ENCODE measurements around the gene DOCK8.
"Not testable (repeated sequence)": the region's sequence is repeated elsewhere in the genome, so short reads cannot be mapped to it uniquely, and the experiment has no call there.

DOCK8 gene

GRCh38 chr9:213901-214300 lies 764 bp upstream of the DOCK8 start:
- H3K4me3 ChIP-seq (ENCODE audit: extremely low read depth, insufficient read depth, low read length, poor library complexity, severe bottlenecking): peak overlapping the region; percentile 61
- not testable (repeated sequence) for H3K36me3 ChIP-seq (ENCODE audit: control insufficient read depth, insufficient read depth, low read length); H3K27ac ChIP-seq (ENCODE audit: low read depth, low read length, severe bottlenecking); H3K4me1 ChIP-seq (ENCODE audit: control insufficient read depth, insufficient read depth, low read length, poor library complexity, severe bottlenecking); H3K9me3 ChIP-seq (ENCODE audit: control insufficient read depth, low read length)
- WGBS, 2 experiments (ENCODE audit: insufficient coverage in 2 of 2): 92 to 96% methylated on average over 21 to 23 of the region's 24 CpGs

- WGBS, 2 experiments (ENCODE audit: insufficient coverage in 2 of 2): 7 to 9% methylated on average over 6 to 10 of the region's 14 CpGs
- no peaks in the 10 kb centered on the region for H3K4me1 ChIP-seq (ENCODE audit: control insufficient read depth, insufficient read depth, low read length, poor library complexity, severe bottlenecking)
- peak overlapping the region; percentile 61 for H3K4me3 ChIP-seq (ENCODE audit: extremely low read depth, insufficient read depth, low read length, poor library complexity, severe bottlenecking)
- no peaks in the 10 kb centered on the region for H3K36me3 ChIP-seq (ENCODE audit: control insufficient read depth, insufficient read depth, low read length)
- no peaks in the 10 kb centered on the region for H3K9me3 ChIP-seq (ENCODE audit: control insufficient read depth, low read length)
- H3K27ac ChIP-seq (ENCODE audit: low read depth, low read length, severe bottlenecking): peak overlapping the region; percentile 29
These were observed 366 bp upstream of the DOCK8 start for GRCh38 chr9:214351-214647.

GRCh38 chr9:215631-216155 lies 1.0 kb downstream of the DOCK8 start:
- no peaks in the 10 kb centered on the region for H3K4me1 ChIP-seq (ENCODE audit: control insufficient read depth, insufficient read depth, low read length, poor library complexity, severe bottlenecking)
- 67 to 70% methylated on average over 1 to 4 of the region's 6 CpGs for WGBS, 2 experiments (ENCODE audit: insufficient coverage in 2 of 2)
- no peaks in the 10 kb centered on the region for H3K36me3 ChIP-seq (ENCODE audit: control insufficient read depth, insufficient read depth, low read length)
- H3K9me3 ChIP-seq (ENCODE audit: control insufficient read depth, low read length): no peaks in the 10 kb centered on the region
- H3K27ac ChIP-seq (ENCODE audit: low read depth, low read length, severe bottlenecking): no peak overlapping the region
- H3K4me3 ChIP-seq (ENCODE audit: extremely low read depth, insufficient read depth, low read length, poor library complexity, severe bottlenecking): peak overlapping the region; percentile 61

DNA sequence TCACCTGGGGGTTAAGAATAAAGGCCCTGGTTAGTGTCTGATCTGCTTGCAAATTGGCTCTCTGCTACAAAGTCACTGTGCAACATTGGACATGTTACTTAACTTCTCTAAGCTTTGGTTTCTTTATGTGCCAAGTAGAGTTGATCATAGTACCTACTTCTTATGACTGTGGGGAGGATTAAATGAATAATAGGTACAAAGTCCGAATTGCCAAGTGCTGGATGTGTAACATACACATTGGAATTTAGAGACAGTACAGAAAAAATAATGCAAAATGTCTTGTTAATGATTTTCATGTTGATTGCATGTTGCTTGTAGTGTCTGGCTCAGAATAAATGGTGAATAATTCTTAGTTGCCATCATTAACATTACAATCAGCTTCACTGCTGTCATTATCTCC lies 2.2 kb downstream of the DOCK8 start:
- no peak overlapping the region for H3K27ac ChIP-seq (ENCODE audit: low read depth, low read length, severe bottlenecking)
- whole genome bisulfite sequencing, 2 experiments (ENCODE audit: insufficient coverage in 2 of 2): 67% methylated on average over 1 of the region's 1 CpG; no CpG with 5 or more reads in 1 of the 2 experiments
- no peaks in the 10 kb centered on the region for H3K36me3 ChIP-seq (ENCODE audit: control insufficient read depth, insufficient read depth, low read length)
- no peaks in the 10 kb centered on the region for H3K9me3 ChIP-seq (ENCODE audit: control insufficient read depth, low read length)
- H3K4me1 ChIP-seq (ENCODE audit: control insufficient read depth, insufficient read depth, low read length, poor library complexity, severe bottlenecking): no peaks in the 10 kb centered on the region
- H3K4me3 ChIP-seq (ENCODE audit: extremely low read depth, insufficient read depth, low read length, poor library complexity, severe bottlenecking): no peak overlapping the region

DNA sequence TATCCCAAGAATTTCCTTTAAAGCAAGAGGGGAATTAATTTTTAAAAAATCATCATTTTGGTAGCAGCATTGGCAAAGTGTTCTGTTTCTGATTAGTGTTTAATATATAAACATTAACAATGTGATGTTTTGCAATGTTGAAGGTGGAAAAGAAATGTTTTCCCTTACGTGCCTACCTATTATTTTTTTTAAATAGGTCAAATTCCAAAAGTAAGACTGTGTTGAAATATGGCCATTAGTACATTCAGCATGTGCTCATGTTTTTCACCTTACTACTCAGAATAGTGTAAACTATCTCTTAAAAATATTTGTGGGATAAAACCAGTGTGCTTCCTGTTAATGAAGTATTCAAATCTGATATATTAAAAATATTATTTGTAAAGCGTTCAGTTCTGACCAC lies 3.3 kb downstream of the DOCK8 start:
- WGBS, 2 experiments (ENCODE audit: insufficient coverage in 2 of 2): no CpG with 5 or more reads among the region's 2 CpGs
- Histone ChIP-seq H3K9me3 (ENCODE audit: control insufficient read depth, low read length) (no peaks in the 10 kb centered on the region), H3K27ac (ENCODE audit: low read depth, low read length, severe bottlenecking) (no peak overlapping the region), H3K4me3 (ENCODE audit: extremely low read depth, insufficient read depth, low read length, poor library complexity, severe bottlenecking) (no peak overlapping the region), H3K4me1 (ENCODE audit: control insufficient read depth, insufficient read depth, low read length, poor library complexity, severe bottlenecking) (peaks cover 8% of the 10 kb centered on the region), H3K36me3 (ENCODE audit: control insufficient read depth, insufficient read depth, low read length) (no peaks in the 10 kb centered on the region)

- H3K9me3 ChIP-seq (ENCODE audit: control insufficient read depth, low read length): not testable (repeated sequence)
- H3K4me1 ChIP-seq (ENCODE audit: control insufficient read depth, insufficient read depth, low read length, poor library complexity, severe bottlenecking): peaks cover 10% of the 10 kb centered on the region
- WGBS, 2 experiments (ENCODE audit: insufficient coverage in 2 of 2): 81 to 82% methylated on average over 3 to 7 of the region's 7 CpGs
These were observed 4.4 kb downstream of the DOCK8 start for GRCh38 chr9:219036-219435.

DNA sequence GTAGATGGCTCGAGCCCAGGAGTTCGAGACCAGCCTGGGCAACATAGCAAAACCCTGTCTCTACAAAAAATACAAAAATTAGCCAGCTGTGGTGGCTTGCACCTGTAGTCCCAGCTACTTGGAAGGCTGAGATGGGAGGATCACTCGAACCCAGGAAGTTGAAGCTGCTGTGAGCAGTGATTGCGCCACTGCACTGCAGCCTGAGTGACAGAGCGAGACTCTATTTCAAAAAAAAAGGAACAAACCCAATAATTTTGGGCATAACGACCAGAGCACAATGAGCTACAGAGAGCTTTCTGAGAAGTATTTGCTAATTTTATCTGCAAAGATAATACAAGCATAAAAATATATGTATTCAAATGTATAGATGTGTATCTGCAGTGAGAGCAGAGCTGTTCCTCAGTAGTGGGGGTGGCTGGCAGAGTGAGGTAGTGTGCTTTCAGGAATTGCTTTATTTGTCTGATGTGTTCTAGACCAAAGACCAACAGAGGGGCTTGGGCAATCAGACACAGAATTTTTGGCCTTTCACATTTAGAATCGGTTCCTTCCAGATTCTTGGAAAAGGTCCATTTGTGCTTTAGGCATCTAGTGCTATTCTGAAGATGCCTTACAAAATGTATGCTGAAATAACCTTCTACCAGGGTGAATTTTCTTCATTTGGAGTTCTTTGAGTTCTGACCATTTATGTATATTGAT lies 5.2 kb downstream of the DOCK8 start:
- H3K27ac ChIP-seq (ENCODE audit: low read depth, low read length, severe bottlenecking): no peak overlapping the region
- H3K4me3 ChIP-seq (ENCODE audit: extremely low read depth, insufficient read depth, low read length, poor library complexity, severe bottlenecking): no peak overlapping the region
- no peaks in the 10 kb centered on the region for H3K36me3 ChIP-seq (ENCODE audit: control insufficient read depth, insufficient read depth, low read length)
- H3K4me1 ChIP-seq (ENCODE audit: control insufficient read depth, insufficient read depth, low read length, poor library complexity, severe bottlenecking): peaks cover 18% of the 10 kb centered on the region
- H3K9me3 ChIP-seq (ENCODE audit: control insufficient read depth, low read length): no peaks in the 10 kb centered on the region
- WGBS, 2 experiments (ENCODE audit: insufficient coverage in 2 of 2): 80 to 83% methylated on average over 2 to 5 of the region's 7 CpGs

More at GRCh38 chr9:219036-219435, 4.4 kb downstream of the DOCK8 start:
- H3K36me3 ChIP-seq (ENCODE audit: control insufficient read depth, insufficient read depth, low read length); H3K27ac ChIP-seq (ENCODE audit: low read depth, low read length, severe bottlenecking); H3K4me3 ChIP-seq (ENCODE audit: extremely low read depth, insufficient read depth, low read length, poor library complexity, severe bottlenecking): not testable (repeated sequence)

GRCh38 chr9:221989-222776 lies 7.5 kb downstream of the DOCK8 start:
- Histone ChIP-seq H3K4me1 (ENCODE audit: control insufficient read depth, insufficient read depth, low read length, poor library complexity, severe bottlenecking) (peaks cover 18% of the 10 kb centered on the region), H3K4me3 (ENCODE audit: extremely low read depth, insufficient read depth, low read length, poor library complexity, severe bottlenecking) (no peak overlapping the region), H3K27ac (ENCODE audit: low read depth, low read length, severe bottlenecking) (no peak overlapping the region), H3K9me3 (ENCODE audit: control insufficient read depth, low read length) (no peaks in the 10 kb centered on the region), H3K36me3 (ENCODE audit: control insufficient read depth, insufficient read depth, low read length) (no peaks in the 10 kb centered on the region)
- WGBS, 2 experiments (ENCODE audit: insufficient coverage in 2 of 2): 52 to 60% methylated on average over 4 of the region's 6 CpGs

GRCh38 chr9:223152-223551 lies 8.5 kb downstream of the DOCK8 start:
- 100% methylated on average over 2 of the region's 3 CpGs; no CpG with 5 or more reads in 1 of the 2 experiments for WGBS, 2 experiments (ENCODE audit: insufficient coverage in 2 of 2)
- Histone ChIP-seq H3K9me3 (ENCODE audit: control insufficient read depth, low read length) (no peaks in the 10 kb centered on the region), H3K36me3 (ENCODE audit: control insufficient read depth, insufficient read depth, low read length) (no peaks in the 10 kb centered on the region), H3K27ac (ENCODE audit: low read depth, low read length, severe bottlenecking) (no peak overlapping the region), H3K4me1 (ENCODE audit: control insufficient read depth, insufficient read depth, low read length, poor library complexity, severe bottlenecking) (peaks cover 18% of the 10 kb centered on the region), H3K4me3 (ENCODE audit: extremely low read depth, insufficient read depth, low read length, poor library complexity, severe bottlenecking) (no peak overlapping the region)

GRCh38 chr9:224026-224425 lies 9.4 kb downstream of the DOCK8 start:
- H3K9me3 ChIP-seq (ENCODE audit: control insufficient read depth, low read length): no peaks in the 10 kb centered on the region
- no peaks in the 10 kb centered on the region for H3K36me3 ChIP-seq (ENCODE audit: control insufficient read depth, insufficient read depth, low read length)
- 100% methylated on average over 1 to 2 of the region's 5 CpGs for WGBS, 2 experiments (ENCODE audit: insufficient coverage in 2 of 2)
- no peak overlapping the region for H3K4me3 ChIP-seq (ENCODE audit: extremely low read depth, insufficient read depth, low read length, poor library complexity, severe bottlenecking)
- H3K4me1 ChIP-seq (ENCODE audit: control insufficient read depth, insufficient read depth, low read length, poor library complexity, severe bottlenecking): peaks cover 18% of the 10 kb centered on the region
- no peak overlapping the region for H3K27ac ChIP-seq (ENCODE audit: low read depth, low read length, severe bottlenecking)

All from mesodermal cell (in vitro differentiated cells).